Superior temporal gyrus (tissue), 1 donor: ENCODE data around the gene RNU7-1.

Experiments used
- DNase-seq: peaks from one replicate; pipeline ENCODE4 v3.0.0-alpha.2; 2016; ENCODE audit errors: extremely low spot score

RNU7-1 gene

GRCh38 chr12:6964605-6965025 is 21.0 kb downstream of the RNU7-1 start:
- DNase-seq = no peak

- DNase-seq = peak; percentile 88
Observed at GRCh38 chr12:6965026-6965661, 21.5 kb downstream of the RNU7-1 start.

- DNase-seq = no peak
Observed at GRCh38 chr12:6965714-6966113, 22.1 kb downstream of the RNU7-1 start.

GRCh38 chr12:6966351-6966750 is 22.7 kb downstream of the RNU7-1 start:
- no peak for DNase-seq

- DNase-seq = no peak
Observed at GRCh38 chr12:6967651-6968100, 24.1 kb downstream of the RNU7-1 start.

DNA sequence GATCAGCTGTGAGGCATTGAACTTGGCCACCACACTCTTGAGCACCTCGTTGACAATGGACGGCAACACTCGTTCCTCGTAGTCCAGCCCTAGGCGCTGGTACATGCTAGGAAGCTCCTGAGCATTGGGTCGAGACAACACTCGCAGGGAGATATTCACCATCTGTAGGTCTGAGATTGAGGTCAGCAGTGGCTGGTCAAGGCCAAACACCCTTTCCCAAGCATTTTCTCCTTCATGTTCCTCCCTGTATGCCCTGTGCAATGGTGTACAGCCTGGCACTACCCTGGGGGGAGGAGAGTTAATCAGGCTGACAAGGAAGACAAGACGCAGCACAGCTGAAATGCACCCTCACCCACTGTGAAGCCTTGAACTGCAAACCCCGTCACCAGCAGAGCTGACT is 24.8 kb downstream of the RNU7-1 start:
- no peak for DNase-seq

GRCh38 chr12:6970096-6970527 is 26.5 kb downstream of the RNU7-1 start:
- DNase-seq = no peak

- DNase-seq = no peak
Observed at GRCh38 chr12:6974180-6974579, 30.6 kb downstream of the RNU7-1 start.

- no peak for DNase-seq
Observed at GRCh38 chr12:6975297-6976032, 31.8 kb downstream of the RNU7-1 start.

DNA sequence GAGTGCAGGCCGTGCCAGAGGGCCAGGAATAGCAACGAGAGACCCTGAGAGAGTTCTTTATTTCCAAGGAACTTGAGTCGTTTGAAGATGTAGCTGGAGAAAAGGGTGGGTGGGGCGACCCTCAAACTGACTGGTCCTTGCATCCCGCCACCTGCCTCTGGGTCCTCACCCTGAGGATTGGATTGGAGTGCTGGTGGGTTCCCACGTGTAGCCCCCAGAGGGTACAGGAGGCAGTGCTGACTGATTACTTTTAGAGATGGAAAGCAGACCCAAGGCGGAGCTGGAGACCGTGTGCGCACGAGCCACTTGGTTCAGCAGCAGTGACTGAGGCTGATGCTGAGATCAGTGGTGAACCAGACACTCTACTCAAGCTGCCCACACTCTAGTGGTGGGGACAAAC is 34.0 kb downstream of the RNU7-1 start:
- DNase-seq = no peak

DNA sequence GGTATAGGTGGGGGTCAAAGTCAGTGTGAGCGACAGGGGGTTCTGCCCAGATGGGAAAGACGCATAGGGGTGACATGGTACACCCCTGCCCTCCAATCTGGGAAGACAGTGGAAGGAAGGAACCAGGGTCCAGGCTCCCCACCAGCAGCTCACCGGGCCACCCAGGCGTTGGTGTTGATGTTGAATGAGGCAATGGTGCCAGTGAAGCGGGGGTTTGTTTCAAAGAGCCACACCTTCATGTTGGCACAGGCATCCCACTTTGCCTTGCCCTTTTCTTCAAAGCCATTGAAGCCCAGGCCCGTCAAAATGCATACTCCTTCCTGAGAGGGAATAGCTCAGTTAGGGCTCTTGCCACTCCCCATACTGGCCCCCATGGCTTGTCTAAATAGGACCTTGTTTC is 34.6 kb downstream of the RNU7-1 start:
- DNase-seq = no peak

- no peak for DNase-seq
Observed at GRCh38 chr12:6978611-6979011, 35.0 kb downstream of the RNU7-1 start.

- no peak for DNase-seq
Observed at GRCh38 chr12:6979021-6979420, 35.4 kb downstream of the RNU7-1 start.

GRCh38 chr12:6979453-6979852 is 35.8 kb downstream of the RNU7-1 start:
- DNase-seq = no peak

DNA sequence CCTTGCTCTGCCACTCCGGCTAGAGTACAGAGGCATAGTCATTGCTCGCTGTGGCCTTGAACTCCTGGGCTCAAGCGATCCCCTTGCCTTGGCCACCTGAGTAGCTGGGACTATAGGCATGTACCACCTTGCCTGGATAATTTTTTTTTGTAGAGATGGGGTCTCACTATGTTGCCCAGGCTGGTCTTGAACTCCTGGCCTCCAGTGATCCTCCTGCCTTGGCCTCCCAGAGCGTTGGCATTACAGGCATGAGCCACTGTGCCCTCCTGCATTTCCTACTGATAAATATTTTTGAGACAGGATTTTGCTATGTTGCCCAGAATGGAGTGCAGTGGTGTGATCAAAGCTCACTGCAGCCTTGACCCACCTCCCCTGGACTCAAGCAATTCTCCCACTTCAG is 36.5 kb downstream of the RNU7-1 start:
- no peak for DNase-seq

GRCh38 chr12:6980740-6981139 is 37.1 kb downstream of the RNU7-1 start:
- no peak for DNase-seq

DNA sequence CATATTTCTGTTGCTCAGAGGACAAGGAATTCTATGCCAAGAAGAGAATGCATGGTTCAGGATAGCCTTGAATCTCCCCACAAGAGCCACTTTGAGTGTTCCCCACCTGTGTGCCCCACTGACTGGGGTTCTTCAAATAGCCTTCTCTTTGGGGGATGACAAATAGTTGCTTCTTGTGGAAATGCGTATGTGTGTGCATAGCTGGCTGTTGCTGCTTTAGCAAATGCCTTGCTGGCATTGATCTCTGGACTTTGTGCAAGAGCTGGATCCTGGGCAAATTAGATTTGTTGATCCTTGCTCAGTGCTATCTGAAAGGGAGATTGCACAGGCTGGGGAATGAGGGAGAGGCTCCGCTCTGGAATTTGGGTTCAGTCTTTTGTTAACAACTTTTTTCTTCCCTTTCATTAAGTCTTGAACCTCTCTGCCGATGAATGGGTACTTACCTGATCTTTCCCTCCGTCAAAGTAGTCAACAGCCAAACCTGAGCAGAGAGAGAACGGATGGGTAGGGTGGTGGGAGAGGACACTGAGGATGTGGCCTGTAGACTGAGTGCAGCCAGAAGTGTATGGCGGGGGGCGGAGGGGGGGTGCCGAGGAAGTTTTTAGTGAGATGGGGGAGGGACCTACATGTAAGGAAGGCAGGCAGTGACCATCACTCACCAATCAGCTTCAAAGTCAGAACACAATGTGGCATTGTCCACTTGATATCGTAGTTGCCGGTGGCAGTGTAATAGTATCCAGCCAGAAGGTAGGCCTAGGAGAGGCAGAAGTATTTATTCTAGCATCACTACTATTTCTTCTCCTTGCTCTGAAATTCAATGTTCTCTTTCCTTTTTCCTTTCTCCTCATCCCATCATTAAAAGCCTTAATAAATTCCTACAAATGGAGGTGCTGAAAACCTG is 37.8 kb downstream of the RNU7-1 start:
- DNase-seq = no peak

GRCh38 chr12:6982532-6982931 is 38.9 kb downstream of the RNU7-1 start:
- no peak for DNase-seq

GRCh38 chr12:6987956-6988553 is 44.4 kb downstream of the RNU7-1 start:
- DNase-seq = no peak
